HG02763 (cell line): ENCODE measurements around the gene GIPR.
A peak's percentile ranks its signal among the peaks of the same experiment; 100 is the strongest.

Source experiments
- ATAC-seq: cut with Tn5 transposase; IDR thresholded peaks from one replicate; pipeline ENCODE4 v1.9.1; 2021; ENCODE audit warnings: mild to moderate bottlenecking, moderate library complexity; ENCODE audit not compliant: unreplicated experiment

GIPR gene

GRCh38 chr19:45645068-45645630 is 22.9 kb upstream of the GIPR start:
- ATAC-seq = no peak

- peak; percentile 26 for ATAC-seq
Observed at GRCh38 chr19:45645631-45646344, 22.2 kb upstream of the GIPR start.

- no peak for ATAC-seq
Observed at GRCh38 chr19:45646345-45646698, 21.7 kb upstream of the GIPR start.

GRCh38 chr19:45650722-45651121 is 17.3 kb upstream of the GIPR start:
- no peak for ATAC-seq

- no peak for ATAC-seq
Observed at GRCh38 chr19:45653634-45654033, 14.4 kb upstream of the GIPR start.

GRCh38 chr19:45655073-45655472 is 12.9 kb upstream of the GIPR start:
- no peak for ATAC-seq

- ATAC-seq = no peak
Observed at GRCh38 chr19:45657520-45658167, 10.4 kb upstream of the GIPR start.

GRCh38 chr19:45659096-45659729 is 8.8 kb upstream of the GIPR start:
- ATAC-seq = no peak

GRCh38 chr19:45660636-45661035 is 7.4 kb upstream of the GIPR start:
- ATAC-seq = no peak

- no peak for ATAC-seq
Observed at GRCh38 chr19:45663800-45664199, 4.2 kb upstream of the GIPR start.

- no peak for ATAC-seq
Observed at GRCh38 chr19:45664575-45664974, 3.4 kb upstream of the GIPR start.

GRCh38 chr19:45668342-45668871 is 386 bp downstream of the GIPR start:
- no peak for ATAC-seq

GRCh38 chr19:45670670-45671453 is 2.8 kb downstream of the GIPR start:
- peak; percentile 44 for ATAC-seq

GRCh38 chr19:45674946-45675345 is 6.9 kb downstream of the GIPR start:
- ATAC-seq = no peak

- ATAC-seq = no peak
Observed at GRCh38 chr19:45676851-45677263, 8.8 kb downstream of the GIPR start.

- ATAC-seq = peak; percentile 38
Observed at GRCh38 chr19:45677351-45678230, 9.6 kb downstream of the GIPR start.

- peak; percentile 72 for ATAC-seq
Observed at GRCh38 chr19:45681391-45682015, 13.5 kb downstream of the GIPR start.

- ATAC-seq = no peak
Observed at GRCh38 chr19:45682117-45682516, 14.1 kb downstream of the GIPR start.

GRCh38 chr19:45682908-45683307 is 14.9 kb downstream of the GIPR start:
- no peak for ATAC-seq
